PC-9 (cell line): ENCODE data around the gene SENP2.
"Not testable (repeated sequence)": the region's sequence is repeated elsewhere in the genome, so short reads cannot be mapped to it uniquely, and the experiment has no call there.

ENCODE experiments used
- CTCF ChIP-seq: fragments of 200-600 bp; sonication (generic); conservative IDR thresholded peaks from 2 replicates; pipeline ENCODE4 v1.6.1; 2017; ENCODE audit warnings: mixed run types, antibody characterized with exemption, mild to moderate bottlenecking, moderate library complexity
- EZH2 ChIP-seq: fragments of 200-600 bp; sonication (generic); IDR thresholded peaks from 2 replicates; pipeline ENCODE4 v1.8.0; 2017; ENCODE audit warnings: antibody characterized with exemption, low read depth

DNA sequence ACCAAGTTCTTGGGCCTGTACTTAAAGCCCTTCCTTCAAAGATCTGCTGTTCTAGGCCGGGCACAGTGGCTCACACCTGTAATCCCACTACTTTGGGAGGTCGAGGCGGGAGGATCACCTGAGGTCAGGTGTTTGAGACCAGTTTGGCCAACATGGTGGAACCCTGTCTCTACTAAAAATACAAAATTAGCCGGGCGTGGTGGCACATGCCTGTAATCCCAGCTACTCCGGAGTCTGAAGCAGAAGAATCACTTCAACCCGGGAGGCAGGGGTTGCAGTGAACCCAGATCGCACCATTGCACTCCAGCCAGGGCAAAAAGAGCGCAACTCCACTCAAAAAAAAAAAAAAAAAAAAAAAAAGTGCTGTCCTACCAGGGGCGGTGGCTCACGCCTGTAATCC, 52.6 kb downstream of the SENP2 start:
- TF ChIP-seq CTCF, EZH2: not testable (repeated sequence)
